GM10266 (cell line): ENCODE data around the gene METTL8.

Source experiments
- DNase-seq: peaks from one replicate; pipeline ENCODE4 v3.0.0; 2012; ENCODE audit errors: extremely low spot score
- TF ChIP-seq, protein P1 (sequence below): IDR thresholded peaks from 2 replicates; pipeline ENCODE4 v1.5.1; 2012; ENCODE audit warnings: mild to moderate bottlenecking, low read depth; ENCODE audit not compliant: control insufficient read depth, insufficient read depth; ENCODE audit errors: missing control alignments

The METTL8 gene

DNA sequence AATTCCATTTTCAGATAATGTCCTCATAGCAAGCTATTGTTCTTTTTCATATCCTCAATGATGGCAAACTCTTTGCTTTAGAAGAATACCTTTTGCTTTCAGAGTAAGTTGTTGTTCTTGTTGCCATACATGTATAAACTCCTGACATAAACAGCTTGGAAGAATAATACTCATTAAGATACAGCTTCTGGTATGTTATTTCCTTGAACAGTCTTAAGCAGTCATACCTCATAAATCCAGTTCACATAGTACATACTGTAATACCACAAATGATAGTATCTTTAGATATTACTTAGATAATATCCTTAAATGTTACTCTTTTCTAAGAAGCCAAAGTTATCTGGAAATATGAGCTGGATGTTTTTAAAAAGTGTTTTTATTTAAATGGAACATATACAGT is 23.2 kb downstream of the METTL8 start:
- TF ChIP-seq, protein P1, sequence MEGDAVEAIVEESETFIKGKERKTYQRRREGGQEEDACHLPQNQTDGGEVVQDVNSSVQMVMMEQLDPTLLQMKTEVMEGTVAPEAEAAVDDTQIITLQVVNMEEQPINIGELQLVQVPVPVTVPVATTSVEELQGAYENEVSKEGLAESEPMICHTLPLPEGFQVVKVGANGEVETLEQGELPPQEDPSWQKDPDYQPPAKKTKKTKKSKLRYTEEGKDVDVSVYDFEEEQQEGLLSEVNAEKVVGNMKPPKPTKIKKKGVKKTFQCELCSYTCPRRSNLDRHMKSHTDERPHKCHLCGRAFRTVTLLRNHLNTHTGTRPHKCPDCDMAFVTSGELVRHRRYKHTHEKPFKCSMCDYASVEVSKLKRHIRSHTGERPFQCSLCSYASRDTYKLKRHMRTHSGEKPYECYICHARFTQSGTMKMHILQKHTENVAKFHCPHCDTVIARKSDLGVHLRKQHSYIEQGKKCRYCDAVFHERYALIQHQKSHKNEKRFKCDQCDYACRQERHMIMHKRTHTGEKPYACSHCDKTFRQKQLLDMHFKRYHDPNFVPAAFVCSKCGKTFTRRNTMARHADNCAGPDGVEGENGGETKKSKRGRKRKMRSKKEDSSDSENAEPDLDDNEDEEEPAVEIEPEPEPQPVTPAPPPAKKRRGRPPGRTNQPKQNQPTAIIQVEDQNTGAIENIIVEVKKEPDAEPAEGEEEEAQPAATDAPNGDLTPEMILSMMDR, result no peak
- no peak for DNase-seq

DNA sequence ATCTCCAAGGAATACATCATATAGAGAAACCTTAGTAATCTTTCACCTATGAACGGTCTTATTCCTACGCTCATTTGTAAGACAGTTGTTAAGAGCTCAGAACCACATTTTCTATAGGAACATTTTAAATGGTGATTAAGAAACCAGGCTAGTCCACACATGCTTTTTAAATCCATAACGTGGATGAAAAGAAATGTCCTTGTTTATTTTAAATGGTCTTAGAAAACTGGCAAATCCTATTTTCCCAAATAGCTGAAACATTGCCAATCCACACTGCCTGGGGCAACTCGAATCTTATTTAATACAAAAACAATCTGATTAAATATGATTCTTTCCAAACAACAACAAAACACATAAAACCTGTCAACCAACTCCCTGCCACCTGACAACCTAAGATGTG is 23.7 kb downstream of the METTL8 start:
- no peak for DNase-seq

DNA sequence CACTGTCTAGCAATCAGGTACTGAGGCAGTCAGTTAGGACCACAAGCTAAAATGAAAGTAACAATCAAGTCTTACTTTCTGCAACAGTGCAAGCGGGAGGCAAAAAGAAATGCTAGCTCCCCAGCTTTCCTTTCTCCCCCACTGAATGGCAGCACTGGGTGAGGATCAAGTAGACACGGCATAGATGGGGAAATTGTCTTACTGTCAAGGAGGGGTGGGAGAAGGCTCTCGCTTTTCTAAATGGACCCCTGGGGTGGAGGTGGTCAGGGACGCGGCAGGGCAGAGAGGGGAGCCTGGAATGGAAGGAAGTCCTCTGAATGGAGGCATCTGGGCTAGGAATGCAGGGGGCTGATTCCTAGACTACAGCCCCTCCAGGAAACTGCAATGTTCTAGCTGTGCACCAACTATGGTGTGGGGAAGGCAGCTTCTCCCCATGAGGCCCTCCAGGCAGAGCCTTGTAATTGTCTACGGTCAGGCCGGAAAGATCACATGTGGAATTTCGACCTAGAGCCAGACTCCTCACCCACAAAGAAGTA is 24.3 kb downstream of the METTL8 start:
- no peak for DNase-seq
- TF ChIP-seq, protein P1, result no peak

More for the DNA sequence above, 23.7 kb downstream of the METTL8 start:
- TF ChIP-seq, protein P1, result no peak

DNA sequence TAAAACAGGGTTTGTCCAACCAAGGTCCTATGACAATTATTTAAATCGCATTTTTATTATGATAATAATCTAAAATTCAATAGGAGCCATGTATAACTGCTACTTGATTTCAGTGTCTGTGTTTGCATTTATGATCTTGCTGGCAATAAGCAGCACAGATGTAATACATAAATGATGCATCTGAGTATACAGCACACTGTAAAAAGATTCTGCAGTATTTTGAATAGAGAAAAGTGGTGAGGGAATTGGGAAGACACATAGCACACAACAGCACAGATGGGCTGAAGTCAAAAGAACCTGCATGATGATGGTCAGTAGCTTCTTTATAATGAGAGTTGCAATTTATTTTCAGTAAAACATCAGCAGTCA is 26.1 kb downstream of the METTL8 start:
- TF ChIP-seq, protein P1, result no peak
- DNase-seq, result no peak

DNA sequence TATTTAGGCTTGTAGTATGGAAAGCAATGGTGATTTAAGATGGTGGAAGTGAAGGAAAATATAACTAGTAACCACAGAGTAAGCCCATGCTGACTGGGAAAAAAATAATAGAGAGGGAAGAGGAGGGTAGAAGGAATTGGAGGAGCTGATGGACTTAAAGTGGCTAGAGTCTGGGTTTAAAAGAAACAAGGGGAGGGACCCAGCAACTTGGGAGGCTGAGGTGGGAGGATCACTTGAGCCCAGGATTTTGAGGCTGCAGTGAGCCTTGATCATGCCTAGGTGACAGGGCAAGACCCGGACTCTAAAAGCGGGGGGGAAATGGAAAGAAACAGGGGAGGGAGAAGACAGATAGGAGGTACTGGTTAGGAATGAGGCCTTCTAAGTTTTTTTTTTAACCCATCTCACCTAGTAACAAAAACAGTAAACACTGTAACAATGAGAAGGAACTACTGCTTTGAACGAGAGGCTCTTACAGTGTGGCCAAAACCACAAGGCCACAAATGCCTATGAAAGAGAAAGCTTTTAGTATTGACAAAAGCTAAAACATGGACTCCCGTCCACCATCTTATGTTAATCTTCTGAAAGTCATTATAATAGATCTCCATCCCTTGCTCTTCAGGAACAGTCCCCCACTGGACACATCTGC is 26.6 kb downstream of the METTL8 start:
- DNase-seq, result peak; percentile 52
- TF ChIP-seq, protein P1, result no peak

DNA sequence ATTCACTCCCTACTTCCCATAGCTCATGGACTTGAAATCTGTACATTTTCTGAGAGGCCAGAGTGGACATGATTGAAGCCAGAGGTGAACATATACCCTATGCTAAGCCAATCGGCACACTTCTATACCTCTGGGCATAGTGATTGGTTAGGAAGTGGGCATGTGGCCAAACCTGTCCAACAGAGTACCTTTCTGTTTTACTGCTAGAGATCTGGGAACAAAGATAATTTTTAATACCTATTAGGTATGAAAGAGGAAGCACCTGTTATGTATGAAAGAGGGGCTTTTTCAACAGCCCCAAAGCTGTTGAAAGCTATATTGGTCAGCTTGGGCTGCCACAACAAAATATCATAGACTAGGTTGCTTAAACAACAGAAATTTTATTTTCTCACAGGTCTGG is 27.7 kb downstream of the METTL8 start:
- no peak for DNase-seq
- TF ChIP-seq, protein P1, result no peak

DNA sequence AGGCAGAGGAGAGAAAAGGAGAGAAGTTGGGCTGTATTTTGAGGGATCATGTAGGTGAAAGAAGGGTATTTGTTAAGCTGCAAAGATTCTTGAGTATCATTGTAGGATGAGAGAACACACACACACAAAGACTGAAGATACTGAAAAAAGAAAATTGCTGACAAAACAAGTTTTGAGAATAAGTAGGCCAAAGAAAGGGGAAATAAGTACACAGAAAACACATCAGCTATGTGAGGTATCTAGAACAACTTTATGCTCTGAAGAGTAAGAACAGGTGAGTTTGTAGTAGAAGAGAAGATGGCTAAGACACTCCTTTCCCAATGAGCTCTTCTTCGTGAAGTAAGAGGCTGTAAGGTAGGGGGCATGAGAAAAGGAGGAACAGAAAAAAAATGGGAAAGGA is 28.2 kb downstream of the METTL8 start:
- TF ChIP-seq, protein P1, result no peak
- DNase-seq, result no peak
